Neural cell (in vitro differentiated cells): ENCODE results near the gene TBC1D5.

Source experiments
- CTCF ChIP-seq: fragments of 450-650 bp; IDR thresholded peaks from 2 replicates; pipeline ENCODE4 v1.5.1; 2014; ENCODE audit warnings: antibody characterized with exemption, mild to moderate bottlenecking, moderate library complexity; ENCODE audit not compliant: poor library complexity, severe bottlenecking
- EP300 ChIP-seq: fragments of 450-650 bp; conservative IDR thresholded peaks from 2 replicates; pipeline ENCODE4 v1.6.1; 2014; ENCODE audit warnings: antibody characterized with exemption, mild to moderate bottlenecking, moderate library complexity; ENCODE audit not compliant: poor library complexity, severe bottlenecking
- MXI1 ChIP-seq: fragments of 450-650 bp; conservative IDR thresholded peaks from 2 replicates; pipeline ENCODE4 v1.6.1; 2014; ENCODE audit warnings: antibody characterized with exemption, mild to moderate bottlenecking; ENCODE audit not compliant: poor library complexity, severe bottlenecking
- POLR2AphosphoS5 ChIP-seq: IDR thresholded peaks from 2 replicates; pipeline ENCODE4 v1.6.1; 2012
- RAD21 ChIP-seq: fragments of 450-650 bp; conservative IDR thresholded peaks from 2 replicates; pipeline ENCODE4 v1.6.1; 2014; ENCODE audit warnings: antibody characterized with exemption, mild to moderate bottlenecking, moderate library complexity

GRCh38 chr3:17639765-17640164 is 102.7 kb downstream of the TBC1D5 start:
- TF ChIP-seq POLR2AphosphoS5 (no peak), MXI1 (no peak), CTCF (no peak), EP300 (no peak), RAD21 (no peak)
